Stimulated activated CD8-positive, alpha-beta memory T cell treated with anti-CD3 and anti-CD28 coated beads, Interleukin-4, amount 100 ng/mL, for 4 hours (primary cell): ENCODE data around the gene JADE2.
"Not testable (repeated sequence)": the region's sequence is repeated elsewhere in the genome, so short reads cannot be mapped to it uniquely, and the experiment has no call there.

Experiments
- DNase-seq, 2 donors: peaks; one replicate each; pipeline ENCODE4 v3.0.0-alpha.2; 2020; ENCODE audit warnings: low read depth in 2 of 2, low spot score in 1 of 2

The JADE2 gene

DNA sequence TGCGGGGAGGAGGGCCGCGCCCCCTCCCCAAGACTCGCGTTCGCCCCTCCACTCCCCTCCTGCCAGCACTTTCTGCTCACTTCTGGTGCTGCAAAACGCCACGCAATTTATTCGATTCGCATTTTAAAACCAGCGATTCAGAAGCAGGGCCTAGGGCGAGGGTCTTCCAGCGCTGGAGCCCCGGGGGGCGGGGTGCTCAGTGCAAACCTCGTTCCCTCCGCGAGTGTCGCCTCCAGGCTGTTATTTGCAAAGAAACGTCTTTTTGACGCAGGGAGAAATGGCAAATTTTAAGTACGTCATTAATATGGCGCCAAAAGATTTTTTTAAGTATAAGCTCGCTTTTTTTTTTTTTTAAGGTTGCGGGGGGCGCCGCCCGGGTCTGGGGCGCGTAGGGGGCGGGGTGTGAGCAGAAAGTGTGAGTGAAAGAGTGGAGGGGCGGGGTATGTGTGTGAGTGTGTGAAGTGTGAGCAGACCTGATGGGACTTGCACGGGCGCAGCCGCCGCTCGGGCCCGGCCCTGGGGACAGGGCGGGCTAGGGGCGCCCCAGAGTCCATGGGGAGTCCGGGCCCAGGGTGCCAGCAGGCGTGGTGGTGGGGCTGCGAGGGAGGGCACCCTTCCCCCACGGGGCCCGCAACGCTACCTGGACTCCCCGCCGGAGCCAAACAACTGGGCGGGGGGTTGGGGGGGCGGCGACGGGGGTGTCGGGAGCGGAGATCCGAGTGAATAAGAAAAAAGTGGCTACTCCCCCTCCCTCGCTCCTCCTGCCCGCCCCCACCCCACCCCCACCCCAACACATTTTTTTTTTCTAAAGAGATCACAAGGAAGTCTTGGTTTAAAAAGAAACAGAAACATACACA, at the start of gene JADE2:
Gene JADE2, plus strand, starts transcription at position 845 of the 857 bp plus-strand sequence. CDS start 10,188 bp downstream, outside the sequence.
- peak; percentile 35 to 71 for DNase-seq

DNA sequence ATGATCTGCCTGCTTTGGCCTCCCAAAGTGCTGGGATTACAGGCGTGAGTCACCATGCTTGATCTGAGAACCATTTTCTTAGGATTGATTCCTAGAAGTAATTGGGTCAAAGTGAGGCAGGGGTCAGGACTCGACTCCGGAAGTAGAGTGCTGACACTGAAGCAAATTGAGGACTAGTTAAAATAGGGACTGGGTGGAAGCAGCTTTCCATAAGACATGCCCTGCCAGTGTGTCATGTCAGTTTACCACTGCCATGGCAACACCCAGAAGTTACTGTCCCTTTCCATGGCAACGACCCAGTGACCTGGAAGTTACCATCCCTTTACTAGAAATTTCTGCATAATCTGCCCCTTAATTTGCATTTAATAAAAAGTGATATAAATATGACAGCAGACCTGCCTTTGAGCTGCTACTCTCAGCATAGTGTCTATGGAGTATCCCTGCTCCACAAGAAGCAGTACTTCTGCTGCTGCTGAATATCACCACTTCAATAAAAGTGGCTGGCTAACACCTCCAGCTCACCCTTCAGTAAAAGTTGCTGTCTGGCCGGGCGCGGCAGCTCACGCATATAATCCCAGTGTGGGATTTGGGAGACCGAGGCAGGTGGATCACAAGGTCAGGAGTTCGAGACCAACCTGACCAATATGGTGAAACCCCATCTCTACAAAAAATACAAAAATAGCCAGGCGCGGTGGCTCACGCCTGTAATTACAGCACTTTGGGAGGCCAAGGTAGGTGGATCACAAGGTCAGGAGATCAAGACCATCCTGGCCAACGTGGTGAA, 47.8 kb upstream of the JADE2 start:
- DNase-seq, result no peak

DNA sequence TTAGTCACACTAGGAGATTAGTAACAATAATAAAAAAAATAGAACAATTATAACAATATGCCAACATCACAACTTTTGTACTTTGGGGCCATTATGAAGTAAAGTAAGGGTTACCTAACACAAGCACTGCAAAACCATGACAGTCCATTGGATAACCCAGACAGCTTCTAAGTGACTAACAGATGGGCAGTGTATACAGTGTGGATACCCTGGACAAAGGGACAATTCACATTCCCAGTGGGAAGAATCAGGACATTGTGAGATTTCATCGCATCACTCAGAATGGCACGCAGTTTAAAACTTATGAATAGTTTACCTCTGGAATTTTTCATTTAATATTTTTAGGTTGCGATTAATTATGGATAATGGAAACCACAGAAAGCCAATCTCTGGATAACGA, 45.6 kb upstream of the JADE2 start:
- DNase-seq, result no peak

DNA sequence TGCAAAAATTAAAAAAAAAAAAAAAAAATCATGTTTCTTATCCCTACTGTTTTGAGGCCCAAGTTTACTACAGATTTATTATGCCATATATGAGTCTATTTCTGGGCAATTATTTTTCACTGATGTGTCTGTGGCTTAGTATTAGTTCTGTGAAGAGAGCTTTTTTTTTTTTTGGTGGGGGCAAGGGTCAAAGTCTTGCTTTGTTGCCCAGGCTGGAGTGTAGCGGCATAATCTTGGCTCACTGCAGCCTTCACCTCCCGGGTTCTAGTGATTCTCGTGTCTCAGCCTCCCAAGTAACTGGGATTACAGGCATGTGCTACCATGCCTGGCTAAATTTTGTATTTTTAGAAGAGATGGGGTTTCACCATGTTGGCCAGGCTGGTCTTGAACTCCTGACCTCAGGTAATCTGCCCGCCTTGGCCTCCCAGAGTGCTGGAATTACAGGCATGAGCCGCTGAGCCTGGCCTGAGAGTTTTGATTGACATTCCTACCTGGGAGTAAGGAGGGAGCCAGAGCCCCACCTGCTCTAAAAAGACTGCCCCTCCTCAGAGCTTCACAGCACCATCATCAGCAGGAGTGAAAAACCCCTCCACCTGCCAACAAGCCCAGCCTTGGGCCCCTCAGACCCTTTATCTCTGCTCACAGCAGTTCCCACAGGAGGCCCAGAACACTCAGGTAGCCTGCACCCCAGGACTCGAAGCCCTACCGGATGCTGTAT, 36.1 kb upstream of the JADE2 start:
- no peak for DNase-seq

DNA sequence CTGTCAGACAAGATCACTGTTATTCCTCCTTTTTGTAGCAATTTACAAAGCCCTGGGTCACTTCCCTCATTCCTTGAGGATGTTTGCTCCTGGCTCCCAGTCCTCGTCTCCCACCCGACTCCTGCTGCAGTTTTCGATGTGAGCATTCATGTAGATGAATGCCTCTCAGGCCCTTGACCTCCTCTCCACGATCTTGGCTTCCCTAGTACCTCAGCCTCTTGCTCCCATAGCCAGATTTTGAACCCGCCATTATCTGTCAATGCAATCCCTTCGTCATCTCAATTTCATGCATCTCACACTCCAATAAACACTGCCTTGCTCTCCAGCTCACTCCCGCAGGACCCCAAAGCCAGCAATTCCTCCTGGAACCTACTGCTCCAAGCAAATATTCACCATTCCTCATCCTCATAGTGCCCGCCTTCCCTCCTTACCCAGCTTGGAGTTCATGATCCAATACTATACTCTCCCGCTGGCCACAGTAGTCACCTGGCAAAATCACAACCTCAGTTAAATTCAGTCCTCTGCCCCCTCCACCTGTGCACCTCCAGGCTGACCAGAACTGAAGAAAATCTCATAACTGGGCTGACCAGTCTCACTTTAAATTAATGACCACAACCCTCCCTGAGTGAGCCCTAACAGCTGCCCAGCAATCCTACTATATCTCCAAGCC, 35.1 kb upstream of the JADE2 start:
- no peak for DNase-seq

DNA sequence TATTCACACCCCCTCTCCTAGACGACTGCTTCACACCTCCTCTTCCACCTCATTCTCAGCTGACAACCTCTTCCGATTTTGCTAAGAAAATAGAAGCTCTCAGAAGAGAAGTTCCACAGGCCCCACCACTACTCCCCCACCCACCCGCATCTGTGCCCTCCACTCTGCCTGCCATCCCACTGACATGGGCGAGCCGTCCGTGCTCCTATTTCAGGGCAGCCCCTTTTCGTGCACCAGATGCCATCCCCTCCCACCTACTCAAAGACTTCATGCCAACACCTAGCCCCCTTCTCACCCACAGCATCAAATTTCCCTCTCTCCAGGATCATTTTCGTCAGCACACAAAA, 34.6 kb upstream of the JADE2 start:
- DNase-seq, result no peak

DNA sequence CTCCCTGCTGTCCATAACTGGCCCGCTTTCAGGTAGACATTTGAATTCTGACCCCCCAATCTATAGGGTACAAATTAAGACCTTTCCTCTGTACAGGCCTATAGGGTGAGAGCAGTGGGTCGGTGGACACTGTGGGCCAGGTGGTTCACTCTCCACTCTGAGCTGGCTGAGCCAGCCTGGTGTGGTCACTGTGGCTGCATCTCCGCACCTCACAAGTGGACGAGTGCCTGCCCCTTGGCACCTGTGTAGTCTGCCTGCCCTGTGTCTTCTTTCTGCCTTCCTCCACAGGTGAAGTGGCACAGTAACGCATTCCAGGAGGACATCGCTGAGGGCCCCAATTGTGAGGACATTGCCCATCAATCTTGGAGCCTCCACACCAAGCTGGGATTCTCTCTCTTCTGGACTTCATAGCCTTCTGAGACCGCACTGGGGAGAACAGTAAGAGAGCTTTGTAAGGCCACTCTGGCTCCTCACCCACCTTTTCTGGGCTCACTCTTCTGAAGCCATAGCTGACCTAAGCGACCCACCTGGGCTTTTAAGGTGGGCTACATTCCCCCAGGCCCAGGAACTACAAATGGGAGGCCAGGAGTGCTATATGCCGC, 33.5 kb upstream of the JADE2 start:
- DNase-seq, result no peak

DNA sequence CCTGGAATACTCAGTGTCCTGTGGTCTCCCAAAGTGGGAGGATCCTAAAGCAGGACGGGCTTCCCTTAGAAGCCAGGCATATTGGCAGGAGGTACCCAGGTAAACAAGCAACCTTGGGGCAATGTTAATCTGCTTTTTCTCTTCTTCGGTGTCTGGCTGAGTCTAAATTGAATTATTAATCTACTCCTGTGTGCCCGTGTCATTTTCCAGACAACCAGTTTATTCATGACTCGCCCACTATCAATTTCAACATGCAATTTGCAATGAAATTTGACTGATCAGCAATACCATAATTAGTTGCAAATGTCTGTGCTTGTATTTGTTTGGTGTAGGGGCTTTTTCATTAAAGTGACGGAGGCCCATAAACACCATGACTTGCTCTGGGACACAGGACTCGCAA, 32.9 kb upstream of the JADE2 start:
- DNase-seq, result no peak

DNA sequence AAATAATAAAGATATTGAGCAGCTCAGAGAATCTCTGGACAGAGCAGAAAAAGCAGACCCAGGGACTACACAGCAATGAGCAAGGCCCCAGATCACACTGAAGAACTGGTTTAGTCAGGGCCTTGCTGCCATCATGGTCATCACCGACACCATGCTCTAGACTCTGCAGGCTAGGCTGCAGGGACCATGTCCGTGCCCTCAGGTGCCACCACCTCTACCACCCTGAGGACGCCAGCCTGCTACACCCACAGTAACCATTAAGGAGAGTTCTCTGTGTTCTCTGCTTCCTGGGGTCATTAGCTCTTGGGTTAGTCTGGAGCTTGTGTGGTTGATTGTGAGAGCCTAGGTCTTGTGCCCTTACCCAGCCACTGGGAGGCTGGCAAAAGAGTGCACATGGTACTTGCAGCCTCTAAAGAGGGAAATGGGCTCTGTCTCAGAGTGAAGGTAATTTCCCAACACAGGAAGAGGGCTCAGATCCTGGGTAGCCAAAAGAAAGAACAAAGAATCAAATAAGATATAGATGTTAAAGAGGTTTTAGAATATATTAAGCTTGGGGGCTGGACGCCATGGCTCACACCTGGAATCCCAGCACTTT, 31.9 kb upstream of the JADE2 start:
- no peak for DNase-seq

DNA sequence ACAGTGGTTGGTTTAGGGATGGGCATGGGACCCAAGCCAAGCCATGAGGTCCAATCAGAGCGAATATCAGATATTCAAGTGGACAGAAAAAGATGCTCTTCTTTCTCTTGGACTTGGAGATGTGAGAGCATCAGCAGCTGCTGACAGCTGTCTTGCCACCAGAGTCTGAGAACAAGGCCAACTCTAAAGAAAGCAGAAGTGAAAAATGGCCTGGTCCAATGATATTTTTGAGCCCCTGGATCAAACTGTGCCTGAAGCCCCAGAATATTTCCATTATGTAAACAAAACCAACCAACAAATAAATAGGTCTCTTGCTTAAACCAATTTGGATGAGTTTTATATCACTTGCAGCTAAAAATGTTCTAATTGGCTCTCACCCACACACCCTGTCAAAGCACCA, 30.7 kb upstream of the JADE2 start:
- no peak for DNase-seq

DNA sequence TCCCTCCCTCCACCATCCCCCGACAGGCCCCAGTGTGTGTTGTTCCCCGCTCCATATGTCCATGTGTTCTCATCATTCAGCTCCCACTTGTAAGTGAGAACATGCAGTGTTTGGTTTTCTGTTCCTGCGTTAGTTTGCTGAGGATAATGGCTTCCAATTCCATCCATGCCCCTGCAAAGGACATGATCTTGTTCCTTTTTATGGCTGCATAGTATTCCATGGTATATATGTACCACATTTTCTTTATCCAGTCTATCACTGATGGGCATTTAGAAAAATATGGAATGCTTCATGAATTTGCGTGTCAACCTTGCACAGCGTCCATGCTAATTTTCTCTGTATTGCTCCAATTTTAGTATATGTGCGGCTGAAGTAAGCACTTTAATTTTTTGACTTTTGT, 25.6 kb upstream of the JADE2 start:
- DNase-seq, result not testable (repeated sequence)

DNA sequence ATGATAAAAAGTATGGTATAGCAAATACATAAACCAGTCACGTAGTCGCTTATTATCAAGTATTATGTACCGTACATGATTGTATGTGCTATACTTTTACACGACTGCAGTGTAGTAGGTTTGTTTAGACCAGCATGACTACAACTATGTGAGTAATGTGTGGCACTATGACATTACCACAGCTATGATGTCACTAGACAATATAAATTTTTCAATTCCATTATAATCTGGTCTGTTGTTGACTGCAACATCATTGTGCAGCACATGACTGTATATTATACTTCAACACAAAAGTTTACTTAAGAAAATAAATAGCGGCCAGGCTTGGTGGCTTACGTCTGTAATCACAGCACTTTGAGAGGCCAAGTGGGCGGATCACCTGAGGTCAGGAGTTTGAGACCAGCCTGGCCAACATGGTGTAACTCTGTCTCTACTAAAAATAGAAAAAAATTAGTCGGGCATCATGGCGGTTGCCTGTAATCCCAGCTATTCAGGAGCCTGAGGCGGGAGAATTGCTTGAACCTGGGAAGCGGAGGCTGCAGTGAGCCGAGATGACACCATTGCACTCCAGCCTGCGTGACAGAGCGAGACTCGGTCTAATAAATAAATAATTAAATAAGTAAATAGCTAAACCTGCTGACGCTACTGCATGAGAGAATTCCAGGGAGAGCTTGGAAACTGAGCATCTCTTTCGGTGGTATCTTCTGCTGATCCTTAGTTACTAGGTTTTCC, 24.6 kb upstream of the JADE2 start:
- no peak for DNase-seq

DNA sequence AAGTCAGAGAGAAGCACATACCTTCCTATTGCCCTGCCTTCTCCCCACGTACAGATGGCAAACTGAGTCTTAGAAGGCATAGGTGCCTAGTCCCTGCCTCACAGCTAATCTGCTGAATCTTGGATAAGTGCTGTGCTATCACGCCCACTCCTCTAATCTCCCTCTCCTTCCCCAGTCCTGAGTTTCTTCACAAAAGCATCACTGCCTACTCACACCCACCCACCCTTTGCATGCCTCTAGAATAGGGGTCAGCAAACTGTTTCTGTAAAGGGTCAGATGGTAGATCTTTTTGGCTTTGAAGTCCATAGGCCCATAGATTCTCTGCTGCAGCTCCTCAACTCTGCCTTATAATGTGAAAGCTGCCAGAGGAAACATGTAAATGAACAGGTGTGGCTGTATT, 23.2 kb upstream of the JADE2 start:
- DNase-seq, result no peak

DNA sequence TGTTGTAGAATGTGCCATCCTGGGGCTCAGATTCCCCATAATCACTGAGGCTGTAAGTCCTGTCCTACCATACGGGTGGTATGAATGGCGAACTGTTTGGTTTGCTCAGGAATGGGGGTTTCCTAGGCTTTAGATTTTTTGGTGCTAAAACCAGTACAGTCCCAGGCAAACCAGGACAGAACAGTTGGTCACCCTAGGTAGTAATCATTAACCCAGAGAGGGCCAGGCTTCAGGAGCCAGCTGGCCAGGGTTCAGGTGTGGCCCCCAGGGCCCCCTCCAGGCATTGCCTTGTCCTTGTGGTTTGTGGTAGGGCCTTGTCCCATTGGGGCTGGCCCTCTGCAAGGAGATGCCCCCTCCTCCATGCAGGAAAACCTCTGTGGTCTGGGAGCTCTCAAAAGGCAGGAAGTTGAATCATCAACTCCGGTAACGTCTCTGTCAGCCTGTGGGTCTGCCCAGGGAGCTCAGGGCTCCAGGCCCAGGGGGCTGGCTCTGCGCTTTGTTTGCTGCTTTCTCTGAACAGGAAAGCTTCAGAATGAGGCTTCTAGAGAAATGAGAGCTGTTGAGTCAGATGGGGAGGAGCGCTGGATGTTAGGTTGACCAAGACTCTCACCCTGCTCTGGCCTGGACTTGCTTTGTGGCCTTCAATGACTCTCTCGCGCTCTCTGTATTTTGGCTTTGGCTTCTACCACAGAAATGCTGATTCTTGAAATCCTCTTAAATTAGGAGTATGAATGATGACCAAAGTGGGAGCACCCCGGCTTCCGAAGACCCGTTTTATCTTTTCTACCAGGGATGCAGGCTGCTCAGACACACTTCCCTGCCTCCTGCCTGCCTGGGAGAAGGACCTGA, 22.2 kb upstream of the JADE2 start:
- peak; percentile 19 to 48 for DNase-seq

DNA sequence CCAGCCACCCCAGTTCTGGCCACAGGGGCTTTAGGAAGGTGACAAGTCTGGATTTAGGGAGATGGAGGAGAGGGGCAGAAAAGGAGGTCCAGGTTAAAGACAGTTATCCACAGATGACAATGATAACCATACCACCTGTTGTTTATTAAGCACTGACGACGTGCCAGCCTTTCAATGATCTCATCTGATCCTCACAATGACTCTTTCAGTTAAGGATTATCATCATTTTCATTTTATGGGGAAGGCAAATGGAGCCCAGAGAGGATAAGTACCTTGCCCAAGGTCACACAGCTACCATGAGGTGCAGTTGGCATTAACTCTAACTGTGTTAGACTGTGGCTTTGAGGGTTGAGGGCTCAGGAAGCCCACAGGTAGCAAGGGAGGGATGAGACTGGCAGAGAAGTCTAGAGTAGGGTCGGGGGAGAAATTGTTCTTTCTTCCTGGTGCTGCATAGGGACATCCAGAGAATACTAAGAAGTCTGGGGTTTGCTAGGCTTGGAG, 21.5 kb upstream of the JADE2 start:
- no peak for DNase-seq

DNA sequence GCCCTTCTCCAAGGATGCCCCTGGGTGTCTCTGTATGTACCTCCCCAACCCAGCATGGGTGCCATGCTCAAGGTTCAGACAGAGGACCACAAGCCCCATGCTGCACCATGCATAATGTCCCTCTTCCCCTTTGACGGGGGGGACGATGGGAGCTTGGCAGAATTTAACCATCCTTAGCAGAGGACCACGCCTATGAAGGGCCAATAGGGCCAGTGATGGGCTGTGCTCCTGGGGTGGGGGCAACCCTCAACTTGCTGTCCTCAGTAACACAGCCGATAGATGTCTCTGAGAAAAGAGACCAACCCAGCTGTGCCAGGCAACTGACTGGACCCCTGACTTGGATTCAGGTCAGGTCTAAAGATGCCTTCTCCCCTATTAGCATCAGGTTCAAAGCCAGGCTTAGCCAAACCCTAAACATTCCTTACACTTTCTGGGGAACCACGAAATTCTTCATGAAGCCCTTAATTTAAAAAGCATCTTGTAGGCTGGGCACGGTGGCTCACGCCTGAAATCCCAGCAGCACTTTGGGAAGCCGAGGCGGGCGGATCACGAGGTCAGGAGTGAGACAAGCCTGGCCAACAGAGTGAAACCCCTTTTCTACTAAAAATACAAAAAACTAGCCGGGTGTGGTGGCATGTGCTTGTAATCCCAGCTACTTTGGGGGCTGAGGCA, 20.7 kb upstream of the JADE2 start:
- DNase-seq, result no peak

DNA sequence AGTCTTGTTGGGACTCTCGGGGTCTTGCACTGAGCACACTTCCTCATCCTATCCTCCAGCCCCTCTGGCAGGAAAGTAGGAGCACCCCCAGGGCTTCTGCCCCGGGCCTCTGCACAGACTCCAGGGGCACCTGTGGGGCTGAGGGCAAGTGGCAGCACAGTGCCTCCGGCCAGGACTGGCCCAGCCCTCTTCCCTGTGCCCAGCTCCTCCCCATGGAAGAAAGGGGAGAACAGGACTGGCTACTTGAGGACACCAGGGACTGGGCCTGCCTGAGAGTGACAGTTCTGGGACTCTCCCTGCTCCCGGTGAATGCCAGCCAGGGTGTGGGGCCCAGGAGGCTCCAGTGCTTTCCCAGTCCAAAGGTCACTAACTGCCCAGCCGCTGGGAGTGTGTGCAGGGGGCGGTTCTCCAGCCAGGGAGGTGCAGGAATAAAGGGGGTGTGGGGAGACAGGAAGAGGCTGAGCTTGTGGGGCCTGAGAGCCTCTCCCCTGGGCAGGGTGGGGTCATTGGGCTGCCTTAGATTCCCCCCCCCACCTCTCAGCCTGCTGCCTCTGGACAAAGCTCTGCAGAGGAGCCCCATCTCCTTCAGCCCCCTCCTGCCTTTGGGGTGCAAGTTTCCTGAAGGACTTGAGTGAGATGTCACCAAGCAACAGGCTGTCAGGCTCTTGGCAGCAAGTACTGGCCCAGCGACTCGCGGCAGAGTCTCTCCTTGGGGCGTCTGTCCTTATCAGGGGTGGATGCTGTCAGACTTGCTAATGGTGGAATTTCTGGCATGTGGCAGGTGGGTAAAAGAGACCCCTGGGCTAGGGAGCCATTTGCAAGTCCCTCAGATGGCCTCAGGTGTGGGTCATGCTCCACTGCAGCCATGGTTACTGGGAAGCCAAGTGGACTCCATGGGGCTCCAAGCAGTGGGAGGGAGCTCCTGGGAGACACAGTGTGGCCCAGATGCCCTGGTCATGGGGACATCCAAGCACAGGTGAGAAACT, 19.1 kb upstream of the JADE2 start:
- no peak for DNase-seq
